HepG2 (cell line): ENCODE results near the gene SGPL1. TPM values are rescaled to one million over a fixed set of nuclear protein-coding genes. Genes with fewer than 3 reads are reported as not detected.
A peak's percentile ranks its signal among the peaks of the same experiment; 100 is the strongest.

Source experiments
- AGO1 ChIP-seq: fragments of 200-400 bp; formaldehyde crosslinking; IDR thresholded peaks from 2 replicates; pipeline ENCODE4 v1.6.1; 2017; ENCODE audit warnings: mild to moderate bottlenecking, low read depth, low read length, moderate library complexity; ENCODE audit not compliant: poor library complexity, severe bottlenecking
- AHR ChIP-seq: IDR thresholded peaks from 2 replicates; pipeline ENCODE4 v1.6.1; 2018; ENCODE audit warnings: missing genetic modification reagents, missing compliant biosample characterization
- BRCA1 ChIP-seq: sonication (generic); formaldehyde crosslinking; IDR thresholded peaks from 2 replicates; pipeline ENCODE4 v1.4.0; 2020; ENCODE audit warnings: missing genetic modification reagents
- HCFC1 ChIP-seq: fragments of 150-350 bp; IDR thresholded peaks from 2 replicates; pipeline ENCODE4 v1.6.1; 2014; ENCODE audit warnings: low read depth, low read length
- HNRNPK ChIP-seq: fragments of 200-400 bp; formaldehyde crosslinking; IDR thresholded peaks from 2 replicates; pipeline ENCODE4 v1.6.1; 2018; ENCODE audit warnings: low read length, low read depth, moderate library complexity, mild to moderate bottlenecking; ENCODE audit not compliant: poor library complexity, severe bottlenecking
- ISL2 ChIP-seq: sonication (generic); formaldehyde crosslinking; IDR thresholded peaks from 2 replicates; pipeline ENCODE4 v1.5.0; 2020; ENCODE audit warnings: missing genetic modification reagents
- MATR3 ChIP-seq: sonication (generic); formaldehyde crosslinking; IDR thresholded peaks from 2 replicates; pipeline ENCODE4 v1.4.0; 2020; ENCODE audit warnings: missing genetic modification reagents
- MBNL3 ChIP-seq: fragments of 250-450 bp; sonication (Bioruptor Pico); conservative IDR thresholded peaks from 2 replicates; pipeline ENCODE4 v1.8.0; 2022; ENCODE audit warnings: mild to moderate bottlenecking, inconsistent platforms
- NRL ChIP-seq: sonication (generic); formaldehyde crosslinking; IDR thresholded peaks from 2 replicates; pipeline ENCODE4 v1.5.0; 2020; ENCODE audit warnings: missing genetic modification reagents, mild to moderate bottlenecking, moderate library complexity, borderline replicate concordance
- POLR2A ChIP-seq, 2 experiments: IDR thresholded peaks; 2 replicates each; pipeline ENCODE4 v1.6.1; 2011; ENCODE audit warnings: low read depth in 2 of 2, low read length in 2 of 2, mild to moderate bottlenecking in 1 of 2, moderate library complexity in 1 of 2; ENCODE audit not compliant: insufficient read depth in 1 of 2
- REL ChIP-seq: sonication (generic); formaldehyde crosslinking; conservative IDR thresholded peaks from 2 replicates; pipeline ENCODE4 v1.8.0; 2022; ENCODE audit warnings: mild to moderate bottlenecking, missing genetic modification reagents, moderate library complexity
- SMAD1 ChIP-seq: sonication (generic); formaldehyde crosslinking; IDR thresholded peaks from 2 replicates; pipeline ENCODE4 v1.4.0; 2020; ENCODE audit warnings: missing genetic modification reagents, low read depth, mild to moderate bottlenecking, borderline replicate concordance
- ZFAT ChIP-seq: sonication (generic); formaldehyde crosslinking; conservative IDR thresholded peaks from 2 replicates; pipeline ENCODE4 v1.8.1; 2023; ENCODE audit warnings: missing genetic modification reagents, inconsistent platforms
- ZFP90 ChIP-seq: sonication (generic); formaldehyde crosslinking; IDR thresholded peaks from 2 replicates; pipeline ENCODE4 v1.8.0; 2022; ENCODE audit warnings: missing genetic modification reagents, mild to moderate bottlenecking, inconsistent platforms, borderline replicate concordance
- ZMYM3 ChIP-seq: sonication (generic); formaldehyde crosslinking; IDR thresholded peaks from 2 replicates; pipeline ENCODE4 v1.5.1; 2020; ENCODE audit warnings: mild to moderate bottlenecking, missing genetic modification reagents
- ZNF354B ChIP-seq: sonication (generic); formaldehyde crosslinking; IDR thresholded peaks from 2 replicates; pipeline ENCODE4 v1.8.0; 2022; ENCODE audit warnings: mild to moderate bottlenecking, missing genetic modification reagents
- ZNF468 ChIP-seq: sonication (generic); formaldehyde crosslinking; IDR thresholded peaks from 2 replicates; pipeline ENCODE4 v1.8.0; 2022; ENCODE audit warnings: mild to moderate bottlenecking, moderate library complexity, missing genetic modification reagents
- ZNF484 ChIP-seq: sonication (generic); formaldehyde crosslinking; IDR thresholded peaks from 2 replicates; pipeline ENCODE4 v1.5.1; 2020; ENCODE audit warnings: mild to moderate bottlenecking, low read depth, missing genetic modification reagents, borderline replicate concordance
- ZNF496 ChIP-seq: sonication (generic); formaldehyde crosslinking; IDR thresholded peaks from 2 replicates; pipeline ENCODE4 v1.8.1; 2023; ENCODE audit warnings: mild to moderate bottlenecking, moderate library complexity, missing genetic modification reagents; ENCODE audit not compliant: insufficient replicate concordance
- ZNF510 ChIP-seq: sonication (generic); formaldehyde crosslinking; IDR thresholded peaks from 2 replicates; pipeline ENCODE4 v1.4.0; 2020; ENCODE audit warnings: low read depth, mild to moderate bottlenecking, missing genetic modification reagents
- ZNF660 ChIP-seq: sonication (generic); formaldehyde crosslinking; IDR thresholded peaks from 2 replicates; pipeline ENCODE4 v1.5.1; 2020; ENCODE audit warnings: mild to moderate bottlenecking, low read depth, missing genetic modification reagents, borderline replicate concordance
- ZNF83 ChIP-seq: sonication (generic); formaldehyde crosslinking; IDR thresholded peaks from 2 replicates; pipeline ENCODE4 v1.4.0; 2020; ENCODE audit warnings: missing genetic modification reagents, mild to moderate bottlenecking, borderline replicate concordance
- polyA plus RNA-seq, 8 experiments: library from polyadenylated mRNA; depleted of rRNA in 3 of 8; stranded (reverse) in 7 of 8; unstranded in 1 of 8; fragments of >200 nt; fragmentation: Illumina TruSeq in 4 of 8; extraction: Trizol in 4 of 8; gene quantifications; 2 replicates each; pipeline versions ENCODE4 v1.2.1 to v1.2.3, GENCODE V29; 2011 to 2016; ENCODE audit warnings: low read depth in 4 of 8, missing spikeins in 1 of 8, mixed read lengths in 1 of 8; ENCODE audit not compliant: insufficient read depth in 1 of 8
- total RNA-seq, 5 experiments: library from RNA; depleted of rRNA; stranded (reverse); fragments of >200 nt; fragmentation: Illumina TruSeq; extraction: Trizol; gene quantifications; 2 replicates each; pipeline ENCODE4 v1.2.3, GENCODE V29; 2016; ENCODE audit warnings: low read depth in 1 of 5
- TF ChIP-seq, protein P1 (sequence below): sonication (generic); formaldehyde crosslinking; IDR thresholded peaks from 2 replicates; pipeline ENCODE4 v1.8.0; 2022; ENCODE audit warnings: mild to moderate bottlenecking, missing genetic modification reagents, borderline replicate concordance
- TF ChIP-seq, protein P2 (sequence below): sonication (generic); formaldehyde crosslinking; IDR thresholded peaks from 2 replicates; pipeline ENCODE4 v1.5.1; 2020; ENCODE audit warnings: missing genetic modification reagents, mild to moderate bottlenecking, borderline replicate concordance
- TF ChIP-seq, protein P3 (sequence below): sonication (generic); formaldehyde crosslinking; IDR thresholded peaks from 2 replicates; pipeline ENCODE4 v1.8.0; 2022; ENCODE audit warnings: mild to moderate bottlenecking, missing genetic modification reagents, moderate library complexity

The SGPL1 gene
- total and polyA plus RNA-seq, 2 of the 13 experiments (the other 11 are each of a cell fraction or from before 2014, with no cell fraction given), result 17.6 to 25.0 TPM

DNA sequence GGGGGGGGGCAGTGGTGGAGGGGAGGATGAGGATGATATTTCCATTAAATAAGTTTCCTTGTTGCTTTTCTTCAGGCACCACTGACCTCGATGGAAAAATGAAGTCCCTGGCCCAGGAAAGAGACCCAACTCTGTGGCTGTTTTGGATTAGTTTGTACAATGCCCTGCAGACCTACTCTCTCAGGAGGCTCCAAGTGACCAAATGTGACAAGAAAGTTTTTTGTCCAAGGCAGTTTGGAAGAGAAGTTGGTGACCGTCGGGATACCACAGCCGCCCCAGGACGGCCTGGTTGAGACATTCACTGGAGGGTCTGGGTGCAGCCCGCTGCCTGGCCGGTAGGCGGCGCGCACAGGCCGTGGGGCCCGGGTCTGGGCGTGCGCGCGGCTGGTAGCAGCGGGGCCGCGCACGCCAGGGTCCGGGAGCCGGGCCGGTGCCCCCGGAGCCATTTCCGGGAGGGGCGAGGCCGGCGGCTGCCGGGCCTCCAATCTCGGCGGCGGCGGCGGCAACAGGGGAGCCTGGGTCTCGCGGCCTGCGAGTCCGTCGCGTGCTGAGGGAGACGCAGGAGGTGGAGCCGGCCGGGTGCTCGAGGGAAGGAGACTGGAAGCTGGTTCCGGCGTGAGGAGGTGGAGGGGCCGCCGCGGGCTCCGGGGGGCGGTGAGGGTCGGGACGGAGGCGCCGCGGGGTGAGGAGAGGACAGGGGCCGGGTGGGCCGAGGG lies at the start of gene SGPL1 (continued):
- TF ChIP-seq BRCA1 (CRISPR knock-in tag), result no peak
- TF ChIP-seq HCFC1, result peak; percentile 29; the same call in 1 of the 2 replicates
- TF ChIP-seq NRL (CRISPR knock-in tag), result no peak
- no peak for TF ChIP-seq ZMYM3 (CRISPR knock-in tag)
- TF ChIP-seq ZNF484 (CRISPR knock-in tag), result no peak
- TF ChIP-seq MBNL3 (CRISPR knock-in tag), result no peak
- no peak for TF ChIP-seq ZFP90 (CRISPR knock-in tag)
- TF ChIP-seq HNRNPK, result peak; percentile 72
- TF ChIP-seq, protein P1, sequence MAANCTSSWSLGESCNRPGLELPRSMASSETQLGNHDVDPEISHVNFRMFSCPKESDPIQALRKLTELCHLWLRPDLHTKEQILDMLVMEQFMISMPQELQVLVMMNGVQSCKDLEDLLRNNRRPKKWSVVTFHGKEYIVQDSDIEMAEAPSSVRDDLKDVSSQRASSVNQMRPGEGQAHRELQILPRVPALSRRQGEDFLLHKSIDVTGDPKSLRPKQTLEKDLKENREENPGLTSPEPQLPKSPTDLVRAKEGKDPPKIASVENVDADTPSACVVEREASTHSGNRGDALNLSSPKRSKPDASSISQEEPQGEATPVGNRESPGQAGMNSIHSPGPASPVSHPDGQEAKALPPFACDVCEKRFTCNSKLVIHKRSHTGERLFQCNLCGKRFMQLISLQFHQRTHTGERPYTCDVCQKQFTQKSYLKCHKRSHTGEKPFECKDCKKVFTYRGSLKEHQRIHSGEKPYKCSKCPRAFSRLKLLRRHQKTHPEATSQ (CRISPR knock-in tag), result no peak
- no peak for TF ChIP-seq ZNF354B (CRISPR knock-in tag)
- TF ChIP-seq ZFAT, result no peak
- no peak for TF ChIP-seq ZNF496 (CRISPR knock-in tag)
- TF ChIP-seq ZNF660, result no peak
- no peak for TF ChIP-seq MATR3
- TF ChIP-seq ZNF468, result no peak
- TF ChIP-seq SMAD1, result no peak
- no peak for TF ChIP-seq AGO1
- no peak for TF ChIP-seq ZNF510 (CRISPR knock-in tag)
- TF ChIP-seq, protein P2, sequence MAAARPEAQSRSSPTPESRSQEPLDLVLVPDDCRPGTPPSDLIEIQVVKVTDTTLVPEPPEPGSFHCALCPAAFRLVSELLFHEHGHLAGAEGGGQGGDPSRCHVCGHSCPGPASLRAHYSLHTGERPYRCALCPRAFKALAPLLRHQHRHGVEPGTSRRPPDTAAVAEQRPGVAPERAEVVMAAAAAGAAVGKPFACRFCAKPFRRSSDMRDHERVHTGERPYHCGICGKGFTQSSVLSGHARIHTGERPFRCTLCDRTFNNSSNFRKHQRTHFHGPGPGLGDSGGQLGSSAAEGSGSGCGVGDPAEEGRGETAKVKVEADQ (CRISPR knock-in tag), result no peak
- TF ChIP-seq ISL2, result no peak
- peak in 1 of 2 experiments; percentile 52; a peak in 2 of 4 replicates for TF ChIP-seq POLR2A (IDR thresholded peaks at IDR 0.05; ENCODE audit: insufficient read depth in 1 of 2, low read depth in 2 of 2, low read length in 2 of 2)
- TF ChIP-seq AHR (CRISPR knock-in tag), result no peak
- TF ChIP-seq REL, result 0 out of 2 replicates have a peak, but pooled peaks have one; percentile 43
- TF ChIP-seq, protein P3, sequence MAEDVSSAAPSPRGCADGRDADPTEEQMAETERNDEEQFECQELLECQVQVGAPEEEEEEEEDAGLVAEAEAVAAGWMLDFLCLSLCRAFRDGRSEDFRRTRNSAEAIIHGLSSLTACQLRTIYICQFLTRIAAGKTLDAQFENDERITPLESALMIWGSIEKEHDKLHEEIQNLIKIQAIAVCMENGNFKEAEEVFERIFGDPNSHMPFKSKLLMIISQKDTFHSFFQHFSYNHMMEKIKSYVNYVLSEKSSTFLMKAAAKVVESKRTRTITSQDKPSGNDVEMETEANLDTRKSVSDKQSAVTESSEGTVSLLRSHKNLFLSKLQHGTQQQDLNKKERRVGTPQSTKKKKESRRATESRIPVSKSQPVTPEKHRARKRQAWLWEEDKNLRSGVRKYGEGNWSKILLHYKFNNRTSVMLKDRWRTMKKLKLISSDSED (CRISPR knock-in tag), result no peak
- no peak for TF ChIP-seq ZNF83 (CRISPR knock-in tag)
